ENCODE measurements around the gene SIM1. TPM values are rescaled to one million over a fixed set of nuclear protein-coding genes. Genes with fewer than 3 reads are reported as not detected.

Gene SIM1
- total RNA-seq (2022; extraction: Qiagen RNA extraction; ENCODE audit: low read depth): not detected in 5 replicates

GRCh38 chr6:100464903-100465700, at the start of gene SIM1:
SIM1 (minus strand) TSS chr6:100464921; CDS start chr6:100463468, 1,453 bp downstream.

All from A549 treated with RU486 at 1 μM for 4 hours (cell line).